HepG2 (cell line): ENCODE results near the gene DYNC1LI2. TPM values are rescaled to one million over a fixed set of nuclear protein-coding genes. Genes with fewer than 3 reads are reported as not detected.

Experiments used
- BATF2 ChIP-seq: sonication (generic); formaldehyde crosslinking; IDR thresholded peaks from 2 replicates; pipeline ENCODE4 v1.8.0; 2022; ENCODE audit warnings: mild to moderate bottlenecking, missing genetic modification reagents, moderate library complexity
- EP300 ChIP-seq, 3 experiments: sonication (generic) in 1 of 3; formaldehyde crosslinking in 1 of 3; IDR thresholded peaks; 2 replicates each; pipeline versions ENCODE4 v1.5.1 to v1.6.1; 2011 to 2020; ENCODE audit warnings: low read depth in 2 of 3, low read length in 2 of 3, borderline replicate concordance in 1 of 3, improper control_type of control experiment in 1 of 3, mild to moderate bottlenecking in 1 of 3, missing genetic modification reagents in 1 of 3, moderate library complexity in 1 of 3
- MIER3 ChIP-seq: IDR thresholded peaks from 2 replicates; pipeline ENCODE4 v1.6.1; 2016; ENCODE audit warnings: missing compliant biosample characterization, borderline replicate concordance
- NR1H2 ChIP-seq: sonication (generic); formaldehyde crosslinking; IDR thresholded peaks from 2 replicates; pipeline ENCODE4 v1.8.1; 2022; ENCODE audit warnings: low read depth, missing genetic modification reagents, borderline replicate concordance
- RELA ChIP-seq: sonication (generic); formaldehyde crosslinking; IDR thresholded peaks from 2 replicates; pipeline ENCODE4 v1.4.0; 2020; ENCODE audit warnings: missing genetic modification reagents
- RFXANK ChIP-seq: IDR thresholded peaks from 2 replicates; pipeline ENCODE4 v1.6.1; 2016
- SMC3 ChIP-seq: IDR thresholded peaks from 2 replicates; pipeline ENCODE4 v1.6.1; 2011; ENCODE audit warnings: low read length, improper control_type of control experiment
- ZBTB20 ChIP-seq: sonication (generic); formaldehyde crosslinking; IDR thresholded peaks from 2 replicates; pipeline ENCODE4 v1.8.1; 2023; ENCODE audit warnings: missing genetic modification reagents, low read depth, mild to moderate bottlenecking, borderline replicate concordance
- ZMAT3 ChIP-seq: sonication (generic); formaldehyde crosslinking; conservative IDR thresholded peaks from 2 replicates; pipeline ENCODE4 v1.7.0; 2021; ENCODE audit warnings: missing genetic modification reagents
- ZNF570 ChIP-seq: sonication (generic); formaldehyde crosslinking; IDR thresholded peaks from 2 replicates; pipeline ENCODE4 v1.4.0; 2020; ENCODE audit warnings: mild to moderate bottlenecking, missing genetic modification reagents, borderline replicate concordance
- ZNF703 ChIP-seq: sonication (generic); formaldehyde crosslinking; IDR thresholded peaks from 2 replicates; pipeline ENCODE4 v1.5.1; 2020; ENCODE audit warnings: missing genetic modification reagents, mild to moderate bottlenecking, moderate library complexity, borderline replicate concordance
- polyA plus RNA-seq, 8 experiments: library from polyadenylated mRNA; depleted of rRNA in 3 of 8; stranded (reverse) in 7 of 8; unstranded in 1 of 8; fragments of >200 nt; fragmentation: Illumina TruSeq in 4 of 8; extraction: Trizol in 4 of 8; gene quantifications; 2 replicates each; pipeline versions ENCODE4 v1.2.1 to v1.2.3, GENCODE V29; 2011 to 2016; ENCODE audit warnings: low read depth in 4 of 8, missing spikeins in 1 of 8, mixed read lengths in 1 of 8; ENCODE audit not compliant: insufficient read depth in 1 of 8
- total RNA-seq, 5 experiments: library from RNA; depleted of rRNA; stranded (reverse); fragments of >200 nt; fragmentation: Illumina TruSeq; extraction: Trizol; gene quantifications; 2 replicates each; pipeline ENCODE4 v1.2.3, GENCODE V29; 2016; ENCODE audit warnings: low read depth in 1 of 5
- TF ChIP-seq, protein P1 (sequence below), 2 experiments: fragments of 450-650 bp in 1 of 2; sonication (generic) in 1 of 2; formaldehyde crosslinking; IDR thresholded peaks; 2 replicates each; pipeline versions ENCODE4 v1.5.0 to v1.8.0; 2020 to 2022; ENCODE audit warnings: mild to moderate bottlenecking in 1 of 2, missing genetic modification reagents in 1 of 2

DYNC1LI2 gene
- total and polyA plus RNA-seq, 2 of the 13 experiments (the other 11 are each of a cell fraction or from before 2014, with no cell fraction given) = 65.5 to 135 TPM

DNA sequence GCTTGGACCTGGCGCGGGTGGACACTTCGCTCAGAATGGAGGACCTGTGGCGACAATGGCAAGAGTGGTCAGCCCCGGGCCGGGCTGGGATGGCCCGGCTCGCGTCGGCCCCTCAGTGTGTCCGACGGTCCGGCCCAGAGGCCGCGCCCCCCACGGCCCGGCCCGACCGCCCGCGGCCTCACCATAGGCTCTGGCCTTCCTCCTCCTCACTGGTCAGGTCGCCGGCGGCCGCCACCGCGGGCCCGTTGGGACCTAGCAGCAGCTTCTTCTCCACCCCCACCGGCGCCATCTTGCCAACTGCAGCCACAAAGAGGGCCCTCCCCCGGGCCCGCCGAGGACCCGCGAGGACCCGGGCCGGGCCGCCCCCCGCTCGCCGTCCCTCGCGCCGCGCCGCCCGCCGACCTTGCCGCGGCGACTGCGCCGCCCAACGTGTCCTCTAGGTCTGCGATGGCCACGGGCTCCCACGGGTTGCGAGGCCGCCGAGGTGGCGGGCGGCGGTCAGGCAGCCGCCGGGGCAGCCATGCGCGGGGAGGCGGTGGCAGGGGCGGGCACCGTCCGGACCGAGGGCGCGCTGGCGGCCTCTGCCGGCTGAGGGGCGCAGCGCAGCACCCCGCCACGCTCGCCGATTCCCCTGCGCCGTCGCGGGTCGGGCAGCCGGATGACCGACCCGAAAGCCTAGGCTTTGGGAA is at the start of gene DYNC1LI2 (continued):
- TF ChIP-seq, protein P1, sequence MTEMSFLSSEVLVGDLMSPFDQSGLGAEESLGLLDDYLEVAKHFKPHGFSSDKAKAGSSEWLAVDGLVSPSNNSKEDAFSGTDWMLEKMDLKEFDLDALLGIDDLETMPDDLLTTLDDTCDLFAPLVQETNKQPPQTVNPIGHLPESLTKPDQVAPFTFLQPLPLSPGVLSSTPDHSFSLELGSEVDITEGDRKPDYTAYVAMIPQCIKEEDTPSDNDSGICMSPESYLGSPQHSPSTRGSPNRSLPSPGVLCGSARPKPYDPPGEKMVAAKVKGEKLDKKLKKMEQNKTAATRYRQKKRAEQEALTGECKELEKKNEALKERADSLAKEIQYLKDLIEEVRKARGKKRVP (CRISPR knock-in tag; IDR thresholded peaks at IDR 0.05) = no peak
- TF ChIP-seq ZMAT3 (CRISPR knock-in tag) (peak; percentile 39; the same call in 1 of the 2 replicates), RFXANK (CRISPR knock-in tag) (no peak), BATF2 (CRISPR knock-in tag) (no peak), MIER3 (no peak; the same call in 1 of the 2 replicates), RELA (CRISPR knock-in tag) (peak; percentile 82; the same call in 1 of the 2 replicates), ZNF703 (CRISPR knock-in tag) (no peak), ZBTB20 (CRISPR knock-in tag) (no peak), NR1H2 (CRISPR knock-in tag) (no peak), EP300 (IDR thresholded peaks at IDR 0.05; ENCODE audit: low read depth in 2 of 2, low read length in 2 of 2) (0 out of 4 replicates have a peak, but pooled peaks of 1 of the 2 experiments have one; percentile 69), EP300 (CRISPR knock-in tag; IDR thresholded peaks at IDR 0.05; ENCODE audit: borderline replicate concordance) (no peak), ZNF570 (CRISPR knock-in tag) (no peak), SMC3 (no peak)
